K562 (cell line): ENCODE results near the gene ALDH1A2. TPM values are rescaled to one million over a fixed set of nuclear protein-coding genes. Genes with fewer than 3 reads are reported as not detected.

Experiments
- ATAC-seq: fragments of 200-7000 bp; cut with Tn5 transposase; 3 replicates; pipeline ENCODE4 v1.9.1; 2020; ENCODE audit warnings: moderate library complexity
- BruUV-seq: library from RNA; stranded (reverse); fragments of 400-500 nt; replicated peaks from 2 replicates; lab custom pipeline; 2021; lab: Mats Ljungman, UMichigan
- CTCF ChIA-PET: fragments of 300-600 bp; formaldehyde crosslinking; extraction: SDS; loops from one replicate; lab custom pipeline; 2021; ENCODE audit warnings: low intra/inter-chr PET ratio; lab: Yijun Ruan, JAX
- POLR2A ChIA-PET: fragments of 300-600, 350-650 bp; sonication (Branson Sonifier 250); formaldehyde crosslinking; extraction: SDS; loops from one replicate; lab custom pipeline; 2021; ENCODE audit warnings: antibody characterized with exemption, inconsistent platforms; lab: Yijun Ruan, JAX
- DNase-seq, 4 experiments: peaks; one replicate each; pipeline versions ENCODE4 v3.0.0 to v3.0.0-alpha.2; 2011 to 2018; ENCODE audit warnings: low spot score in 3 of 4, mixed read lengths in 3 of 4; ENCODE audit errors: extremely low read depth in 1 of 4
- FAIRE-seq: peaks from 2 replicates; lab custom pipeline; 2011; peaks lifted over from hg19 to GRCh38; lab: Jason Lieb, UNC
- H2AFZ ChIP-seq: 2 replicates; pipeline ENCODE4 v1.6.0; 2011; ENCODE audit warnings: low read depth, low read length, control low read depth, inconsistent platforms
- H3K27ac ChIP-seq: fragments of 200-600 bp; 3 replicates; pipeline ENCODE4 v1.8.0; 2011; ENCODE audit warnings: low read depth, mild to moderate bottlenecking, control low read depth, inconsistent platforms, low read length, moderate library complexity, mixed read lengths; ENCODE audit errors: extremely low read depth
- H3K27me3 ChIP-seq, 2 experiments: fragments of 300-600 bp in 1 of 2; 2 replicates in 1 of 2; 3 replicates in 1 of 2; pipeline versions ENCODE4 v1.6.0 to v1.8.0; 2011; ENCODE audit warnings: inconsistent platforms in 2 of 2, low read length in 2 of 2, mild to moderate bottlenecking in 1 of 2, mixed read lengths in 1 of 2, moderate library complexity in 1 of 2; ENCODE audit not compliant: control insufficient read depth in 2 of 2, insufficient read depth in 2 of 2
- H3K36me3 ChIP-seq: fragments of 300-600 bp; 3 replicates; pipeline ENCODE4 v1.8.0; 2011; ENCODE audit warnings: mild to moderate bottlenecking, low read length, inconsistent platforms; ENCODE audit not compliant: control insufficient read depth, insufficient read depth
- H3K4me1 ChIP-seq, 2 experiments: fragments of 200-600 bp in 1 of 2; replicated peaks in 1 of 2; 2 replicates in 1 of 2; 3 replicates in 1 of 2; pipeline versions ENCODE4 v1.5.1 to v1.8.0; 2011; ENCODE audit warnings: inconsistent platforms in 2 of 2, low read length in 2 of 2, mild to moderate bottlenecking in 1 of 2, mixed read lengths in 1 of 2, moderate library complexity in 1 of 2; ENCODE audit not compliant: control insufficient read depth in 2 of 2, insufficient read depth in 2 of 2
- H3K4me2 ChIP-seq: 2 replicates; pipeline ENCODE4 v1.6.1; 2011; ENCODE audit warnings: low read length, control low read depth, inconsistent platforms, mixed read lengths; ENCODE audit not compliant: insufficient read depth
- H3K4me3 ChIP-seq: fragments of 200-600 bp; sonication (generic), shearing (Covaris generic); 2 replicates; pipeline ENCODE4 v1.5.1; 2016; ENCODE audit warnings: control low read depth, inconsistent platforms
- H3K79me2 ChIP-seq: fragments of 200-600 bp; 3 replicates; pipeline ENCODE4 v1.8.0; 2011; ENCODE audit warnings: low read length, inconsistent platforms; ENCODE audit not compliant: control insufficient read depth, insufficient read depth
- H3K9ac ChIP-seq, 2 experiments: 2 replicates each; pipeline versions ENCODE4 v1.6.0 to v1.6.1; 2011; ENCODE audit warnings: low read depth in 2 of 2, low read length in 2 of 2, control low read depth in 1 of 2, inconsistent platforms in 1 of 2, mild to moderate bottlenecking in 1 of 2, mixed read lengths in 1 of 2; ENCODE audit not compliant: insufficient read depth in 1 of 2
- H3K9me1 ChIP-seq: one replicate; pipeline ENCODE4 v1.6.0; 2011; ENCODE audit warnings: inconsistent platforms, mild to moderate bottlenecking, low read length, moderate library complexity; ENCODE audit not compliant: control insufficient read depth, insufficient read depth
- H3K9me3 ChIP-seq: replicated peaks from 2 replicates; pipeline ENCODE4 v1.5.1; 2011; ENCODE audit warnings: low read depth, low read length, inconsistent platforms; ENCODE audit not compliant: control insufficient read depth, insufficient read depth
- H4K20me1 ChIP-seq: replicated peaks from 2 replicates; pipeline ENCODE4 v1.6.1; 2011; ENCODE audit warnings: low read length, inconsistent platforms, mixed read lengths; ENCODE audit not compliant: control insufficient read depth, insufficient read depth
- CTBP1 ChIP-seq: fragments of 450-650 bp; IDR thresholded peaks from 2 replicates; pipeline ENCODE4 v1.6.1; 2016; ENCODE audit warnings: borderline replicate concordance
- KAT8 ChIP-seq: fragments of 450-650 bp; IDR thresholded peaks from 2 replicates; pipeline ENCODE4 v1.6.1; 2016; ENCODE audit warnings: low read depth, mild to moderate bottlenecking
- KDM1A ChIP-seq, 2 experiments: fragments of 450-650 bp; IDR thresholded peaks; 2 replicates each; pipeline ENCODE4 v1.6.1; 2016; ENCODE audit warnings: mild to moderate bottlenecking in 2 of 2
- RBM25 ChIP-seq: fragments of 200-400 bp; formaldehyde crosslinking; IDR thresholded peaks from 2 replicates; pipeline ENCODE4 v1.6.1; 2018; ENCODE audit warnings: low read length, low read depth, moderate library complexity; ENCODE audit not compliant: severe bottlenecking
- REST ChIP-seq, 2 experiments: fragments of 450-650 bp; formaldehyde crosslinking in 1 of 2; IDR thresholded peaks; 2 replicates each; pipeline versions ENCODE4 v1.4.0 to v1.6.1; 2014 to 2020; ENCODE audit warnings: mild to moderate bottlenecking in 2 of 2, borderline replicate concordance in 1 of 2, low read depth in 1 of 2
- ZNF436 ChIP-seq: fragments of 250-450, 450-650 bp; sonication (Bioruptor Pico); formaldehyde crosslinking; IDR thresholded peaks from 2 replicates; pipeline ENCODE4 v1.7.0; 2020; ENCODE audit warnings: mild to moderate bottlenecking
- WGBS: fragments of 100-300 bp; shearing (Covaris generic); methylation state at CpG from one replicate; pipeline ENCODE4 v1.1.6; 2016; ENCODE audit warnings: low coverage, mixed read lengths; ENCODE audit not compliant: insufficient coverage; ENCODE audit errors: missing lambda C conversion rate; 5-methylcytosine and 5-hydroxymethylcytosine counted together
- in situ Hi-C: fragments of 300-500 bp; cut with MboI; formaldehyde crosslinking; loops from 4 replicates; pipeline ENCODE4 v1.15.0; 2018; ENCODE audit warnings: inconsistent platforms, mixed read lengths
- intact Hi-C: fragments of 100-400 bp; cut with micrococcal nuclease; formaldehyde crosslinking; loops from 2 replicates; pipeline ENCODE4 v1.14.2; 2022
- polyA plus RNA-seq, 8 experiments: library from polyadenylated mRNA; depleted of rRNA in 4 of 8; stranded (reverse) in 5 of 8; unstranded in 3 of 8; fragments of >200 nt; fragmentation: Nextera tagmentation in 2 of 8; fragmentation: Illumina TruSeq in 1 of 8; extraction: Ambion mirVana in 2 of 8; extraction: Trizol in 1 of 8; gene quantifications; 2 replicates each; pipeline versions ENCODE4 v1.2.1 to v1.2.3, GENCODE V29; 2011 to 2014; ENCODE audit warnings: inconsistent platforms in 1 of 8, missing spikeins in 1 of 8
- total RNA-seq, 7 experiments: library from RNA; depleted of rRNA in 6 of 7; stranded (reverse); fragments of >200 nt in 6 of 7; fragmentation: Illumina TruSeq in 2 of 7; extraction: Trizol in 2 of 7; gene quantifications; 2 replicates each; pipeline versions ENCODE4 v1.2.1 to v1.2.3, GENCODE V29; 2011 to 2021; ENCODE audit warnings: low replicate concordance in 1 of 7

The ALDH1A2 gene
- total and polyA plus RNA-seq, 9 of the 15 experiments (the other 6 are each of a cell fraction or from before 2014, with no cell fraction given) = 115 to 393 (median 333) TPM

- no peaks in the 10 kb centered on the region for H3K36me3 ChIP-seq
- ATAC-seq = no peak
- ChIA-PET CTCF (no interaction called here), POLR2A (interaction anchor here (1.7 kb wide), 1 partner anchor 9 kb away, joined by 4 read pairs; no protein-coding TSS in a partner anchor)
- no peaks in the 10 kb centered on the region for H3K9me3 ChIP-seq
- 0% methylated on average over 2 of the region's 2 CpGs for WGBS
- BruUV-seq = no TSS peak
- H3K9ac ChIP-seq = no peak overlapping the region
- no peak overlapping the region for H3K27ac ChIP-seq
- no peak for FAIRE-seq
- TF ChIP-seq ZNF436 (CRISPR knock-in tag) (no peak), RBM25 (no peak)
- no peaks in the 10 kb centered on the region for H4K20me1 ChIP-seq
- no peaks in the 10 kb centered on the region for H3K9me1 ChIP-seq
- intact Hi-C loops (no loop called here), in situ Hi-C loops (no loop called here)
- H2AFZ ChIP-seq = no peak overlapping the region
- H3K4me2 ChIP-seq = no peak overlapping the region
- no peak for DNase-seq
- no peaks in the 10 kb centered on the region for H3K79me2 ChIP-seq
- H3K4me1 ChIP-seq = no peaks in the 10 kb centered on the region
- H3K4me3 ChIP-seq = no peak overlapping the region
- peaks cover 30 to 52% of the 10 kb centered on the region in 2 experiments for H3K27me3 ChIP-seq
These were observed 145.8 kb downstream of the ALDH1A2 start for GRCh38 chr15:57919754-57920153.

DNA sequence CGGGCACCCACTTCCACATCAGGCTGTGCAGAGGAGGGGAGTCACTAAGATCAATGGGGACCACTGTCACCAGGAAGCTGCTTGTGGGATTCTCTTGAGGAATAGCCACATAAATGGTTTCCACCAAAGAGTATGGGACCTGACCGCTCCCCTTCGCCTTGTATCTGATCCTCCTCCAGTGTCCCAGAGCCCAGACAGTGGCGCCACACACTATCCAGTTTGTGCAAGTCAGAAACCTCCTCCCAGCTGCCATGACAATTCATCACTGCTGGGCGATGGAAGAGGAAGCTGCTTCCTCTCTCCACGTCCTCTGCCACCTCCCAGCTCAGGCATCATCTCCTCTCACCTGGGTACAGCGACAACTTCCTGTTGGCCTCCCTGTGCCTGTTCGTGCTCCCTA, 147.5 kb downstream of the ALDH1A2 start:
- BruUV-seq = no TSS peak
- no peaks in the 10 kb centered on the region for H4K20me1 ChIP-seq
- WGBS = 2% methylated on average over 8 of the region's 8 CpGs
- H3K4me3 ChIP-seq = no peak overlapping the region
- no peak overlapping the region for H3K27ac ChIP-seq
- H3K27me3 ChIP-seq = peaks cover 25 to 61% of the 10 kb centered on the region in 2 experiments
- no peaks in the 10 kb centered on the region for H3K4me1 ChIP-seq
- CTCF ChIA-PET = interaction anchor here (0.7 kb wide), 1 partner anchor 10 kb away, joined by 3 read pairs; no protein-coding TSS in a partner anchor
- ATAC-seq (peak; percentile 70), FAIRE-seq (no peak), DNase-seq (no peak)
- in situ Hi-C loops (no loop called here), intact Hi-C loops (no loop called here)
- H3K79me2 ChIP-seq = no peaks in the 10 kb centered on the region
- no peaks in the 10 kb centered on the region for H3K9me1 ChIP-seq
- H3K9me3 ChIP-seq = no peaks in the 10 kb centered on the region
- POLR2A ChIA-PET = interaction anchor here (0.9 to 1.0 kb wide), 2 partner anchors 47 to 153 kb away, joined by 3 to 4 read pairs; no protein-coding TSS in a partner anchor
- H3K9ac ChIP-seq = no peak overlapping the region
- H3K36me3 ChIP-seq = no peaks in the 10 kb centered on the region
- H3K4me2 ChIP-seq = no peak overlapping the region
- H2AFZ ChIP-seq = no peak overlapping the region
- TF ChIP-seq KDM1A (IDR thresholded peaks at IDR 0.05) = no peak
- TF ChIP-seq KAT8 = no peak
- peak; percentile 8; the same call in 1 of the 2 replicates for TF ChIP-seq REST (IDR thresholded peaks at IDR 0.05; ENCODE audit: borderline replicate concordance)
- TF ChIP-seq REST (CRISPR knock-in tag; IDR thresholded peaks at IDR 0.05; ENCODE audit: low read depth) = no peak
- TF ChIP-seq CTBP1 = peak; percentile 73; the same call in 1 of the 2 replicates
